ENCODE measurements around the gene CAMTA1. TPM values are rescaled to one million over a fixed set of nuclear protein-coding genes. Genes with fewer than 3 reads are reported as not detected.

CAMTA1 gene
- total RNA-seq, 1 experiment from 2014 or later = 85.2 TPM

DNA sequence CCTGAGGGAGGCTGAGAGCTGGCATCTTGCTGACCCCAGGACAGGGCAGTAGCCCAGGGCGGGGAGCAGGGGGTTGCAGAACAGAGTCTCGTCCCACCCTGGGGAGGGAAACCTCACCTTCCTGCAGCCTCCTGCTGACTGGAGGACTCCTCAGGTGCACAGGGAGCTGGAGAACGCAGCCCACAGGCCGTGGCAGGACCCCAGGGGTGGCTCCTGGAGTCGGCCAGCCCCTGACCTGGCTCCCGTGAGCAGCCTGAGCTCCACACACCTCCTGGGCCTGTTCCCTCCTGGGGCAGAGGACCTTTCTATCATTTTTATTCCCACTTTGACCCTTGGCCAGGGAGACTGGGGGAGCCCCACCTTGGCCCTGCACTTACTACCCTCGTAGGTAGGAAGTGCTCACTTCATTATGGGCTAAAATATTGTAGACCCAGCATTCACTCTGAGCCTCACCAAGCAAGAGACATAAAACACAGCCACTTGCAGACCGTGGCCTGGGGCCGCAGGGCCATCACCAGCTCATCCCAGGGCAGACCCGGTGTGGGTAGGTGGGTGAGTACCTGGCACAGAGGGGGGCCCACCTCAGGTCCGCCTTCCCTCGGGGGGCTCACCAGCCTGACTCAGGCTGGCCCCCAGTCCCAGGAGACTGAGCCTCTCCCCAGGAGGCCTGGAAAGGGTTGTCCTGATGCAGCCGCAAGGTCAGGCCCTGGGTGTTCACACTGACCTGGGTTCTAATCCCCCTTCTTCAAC lies 698.6 kb downstream of the CAMTA1 start:
- no peak overlapping the region for H3K4me3 ChIP-seq (ENCODE audit: low read depth, low read length, poor library complexity, severe bottlenecking)
- no TSS peak for BruUV-seq (replicated peaks)
- H3K9me3 ChIP-seq (ENCODE audit: low read depth, low read length, poor library complexity, severe bottlenecking) = no peaks in the 10 kb centered on the region
- no peak for DNase-seq (ENCODE audit: low spot score)
- intact Hi-C loops (cut with micrococcal nuclease; ENCODE audit: unreplicated experiment) = no loop called here
- no peaks in the 10 kb centered on the region for H3K36me3 ChIP-seq (ENCODE audit: insufficient read depth, low read length, poor library complexity, severe bottlenecking)
- TF ChIP-seq, protein P1, sequence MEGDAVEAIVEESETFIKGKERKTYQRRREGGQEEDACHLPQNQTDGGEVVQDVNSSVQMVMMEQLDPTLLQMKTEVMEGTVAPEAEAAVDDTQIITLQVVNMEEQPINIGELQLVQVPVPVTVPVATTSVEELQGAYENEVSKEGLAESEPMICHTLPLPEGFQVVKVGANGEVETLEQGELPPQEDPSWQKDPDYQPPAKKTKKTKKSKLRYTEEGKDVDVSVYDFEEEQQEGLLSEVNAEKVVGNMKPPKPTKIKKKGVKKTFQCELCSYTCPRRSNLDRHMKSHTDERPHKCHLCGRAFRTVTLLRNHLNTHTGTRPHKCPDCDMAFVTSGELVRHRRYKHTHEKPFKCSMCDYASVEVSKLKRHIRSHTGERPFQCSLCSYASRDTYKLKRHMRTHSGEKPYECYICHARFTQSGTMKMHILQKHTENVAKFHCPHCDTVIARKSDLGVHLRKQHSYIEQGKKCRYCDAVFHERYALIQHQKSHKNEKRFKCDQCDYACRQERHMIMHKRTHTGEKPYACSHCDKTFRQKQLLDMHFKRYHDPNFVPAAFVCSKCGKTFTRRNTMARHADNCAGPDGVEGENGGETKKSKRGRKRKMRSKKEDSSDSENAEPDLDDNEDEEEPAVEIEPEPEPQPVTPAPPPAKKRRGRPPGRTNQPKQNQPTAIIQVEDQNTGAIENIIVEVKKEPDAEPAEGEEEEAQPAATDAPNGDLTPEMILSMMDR (conservative IDR thresholded peaks at IDR 0.05; ENCODE audit: low read depth, low read length) = no peak
- TF ChIP-seq EZH2 (IDR thresholded peaks at IDR 0.05; ENCODE audit: borderline replicate concordance, low read depth, low read length, poor library complexity, severe bottlenecking) = no peak
- ChIA-PET POLR2A (ENCODE audit: low non-redundant PET) (no interaction called here), CTCF (no interaction called here)
- H3K27me3 ChIP-seq (replicated peaks; ENCODE audit: insufficient read depth, low read depth, low read length, poor library complexity) = no peaks in the 10 kb centered on the region
- H3K27ac ChIP-seq (ENCODE audit: low read depth, low read length, poor library complexity, severe bottlenecking) = no peak overlapping the region
- H3K4me1 ChIP-seq (ENCODE audit: insufficient read depth, low read length, poor library complexity, severe bottlenecking) = peaks cover 10% of the 10 kb centered on the region

DNA sequence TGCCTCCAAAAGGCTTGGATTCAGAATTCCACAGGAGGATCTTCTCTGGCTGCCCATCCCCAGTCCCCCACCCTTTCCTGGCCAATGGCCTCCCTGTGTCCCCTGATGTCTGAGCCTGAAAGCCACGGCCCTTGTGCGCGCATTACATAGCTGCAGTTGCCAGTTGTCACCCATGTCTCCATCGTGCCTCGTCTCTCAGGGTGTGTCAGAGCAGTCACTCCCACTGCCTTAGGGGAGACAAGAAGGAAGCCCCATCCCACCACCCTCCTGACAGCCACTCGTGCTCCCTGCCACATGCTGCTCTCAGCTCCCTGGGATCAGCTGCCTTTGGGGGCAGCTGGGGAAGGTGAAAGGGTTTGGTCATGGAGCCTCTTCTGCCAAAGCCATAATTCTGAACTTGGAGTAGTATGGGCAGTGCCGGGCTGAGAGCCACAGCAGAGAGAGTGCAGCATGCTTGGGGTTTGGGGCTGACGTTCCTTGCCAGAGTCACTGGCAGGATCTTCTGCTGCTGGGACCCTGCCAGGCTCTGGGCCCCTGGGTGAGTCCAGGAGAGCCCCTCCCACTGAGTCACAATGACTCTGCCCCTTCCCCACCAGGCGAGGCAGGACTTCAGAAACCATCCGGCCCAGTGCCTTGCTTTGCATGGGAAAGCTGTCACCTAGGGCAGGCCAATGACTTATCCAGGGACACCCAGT lies 700.0 kb downstream of the CAMTA1 start:
- TF ChIP-seq, protein P1 (conservative IDR thresholded peaks at IDR 0.05; ENCODE audit: low read depth, low read length) = no peak
- no peak for TF ChIP-seq EZH2 (IDR thresholded peaks at IDR 0.05; ENCODE audit: borderline replicate concordance, low read depth, low read length, poor library complexity, severe bottlenecking)
- DNase-seq (ENCODE audit: low spot score) = no peak
- ChIA-PET POLR2A (ENCODE audit: low non-redundant PET) (no interaction called here), CTCF (no interaction called here)
- H3K4me1 ChIP-seq (ENCODE audit: insufficient read depth, low read length, poor library complexity, severe bottlenecking) = no peaks in the 10 kb centered on the region
- no peaks in the 10 kb centered on the region for H3K9me3 ChIP-seq (ENCODE audit: low read depth, low read length, poor library complexity, severe bottlenecking)
- intact Hi-C loops (cut with micrococcal nuclease; ENCODE audit: unreplicated experiment) = no loop called here
- no TSS peak for BruUV-seq (replicated peaks)
- no peaks in the 10 kb centered on the region for H3K27me3 ChIP-seq (replicated peaks; ENCODE audit: insufficient read depth, low read depth, low read length, poor library complexity)
- H3K4me3 ChIP-seq (ENCODE audit: low read depth, low read length, poor library complexity, severe bottlenecking) = no peak overlapping the region
- no peaks in the 10 kb centered on the region for H3K36me3 ChIP-seq (ENCODE audit: insufficient read depth, low read length, poor library complexity, severe bottlenecking)
- no peak overlapping the region for H3K27ac ChIP-seq (ENCODE audit: low read depth, low read length, poor library complexity, severe bottlenecking)

DNA sequence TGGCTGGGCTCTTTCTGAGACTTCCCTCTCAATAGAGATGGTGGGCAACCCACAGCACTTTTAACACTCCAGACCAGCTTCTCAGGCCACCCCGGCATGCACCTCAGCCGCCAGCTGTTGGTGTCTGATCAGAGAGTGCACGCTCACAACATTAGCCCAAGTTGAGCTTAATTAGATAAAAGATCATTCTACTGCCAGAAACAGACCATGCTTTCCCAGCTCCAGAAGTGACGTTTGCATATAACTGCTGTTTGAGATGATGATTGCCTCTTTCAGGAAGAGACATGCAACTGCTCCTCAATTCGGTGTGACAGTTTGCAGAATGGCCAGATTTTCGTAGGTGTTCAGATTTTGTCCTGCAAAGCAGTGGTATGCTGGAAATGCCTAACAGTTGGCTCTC lies 700.6 kb downstream of the CAMTA1 start:
- Histone ChIP-seq H3K27me3 (replicated peaks; ENCODE audit: insufficient read depth, low read depth, low read length, poor library complexity) (no peaks in the 10 kb centered on the region), H3K27ac (ENCODE audit: low read depth, low read length, poor library complexity, severe bottlenecking) (no peak overlapping the region), H3K4me3 (ENCODE audit: low read depth, low read length, poor library complexity, severe bottlenecking) (no peak overlapping the region), H3K9me3 (ENCODE audit: low read depth, low read length, poor library complexity, severe bottlenecking) (no peaks in the 10 kb centered on the region), H3K4me1 (ENCODE audit: insufficient read depth, low read length, poor library complexity, severe bottlenecking) (peaks cover 4% of the 10 kb centered on the region), H3K36me3 (ENCODE audit: insufficient read depth, low read length, poor library complexity, severe bottlenecking) (no peaks in the 10 kb centered on the region)
- CTCF ChIA-PET = no interaction called here
- intact Hi-C loops (cut with micrococcal nuclease; ENCODE audit: unreplicated experiment) = no loop called here
- TF ChIP-seq, protein P1 (conservative IDR thresholded peaks at IDR 0.05; ENCODE audit: low read depth, low read length) = no peak
- no peak for TF ChIP-seq EZH2 (IDR thresholded peaks at IDR 0.05; ENCODE audit: borderline replicate concordance, low read depth, low read length, poor library complexity, severe bottlenecking)
- DNase-seq (ENCODE audit: low spot score) = no peak
- POLR2A ChIA-PET (ENCODE audit: low non-redundant PET) = no interaction called here
- BruUV-seq (replicated peaks) = no TSS peak

Data from A673 (cell line).